A673 (cell line): ENCODE data around the gene PACRG. TPM values are rescaled to one million over a fixed set of nuclear protein-coding genes. Genes with fewer than 3 reads are reported as not detected.

Experiments
- BruUV-seq: library from RNA; stranded (reverse); fragments of 400-500 nt; replicated peaks from 2 replicates; lab custom pipeline; 2021; lab: Mats Ljungman, UMichigan
- CTCF ChIA-PET: fragments of 300-600 bp; sonication (Branson Sonifier 250); formaldehyde crosslinking; loops from one replicate; lab custom pipeline; 2022; ENCODE audit warnings: antibody characterized with exemption; lab: Charles Lee
- POLR2A ChIA-PET: fragments of 300-600 bp; sonication (Branson Sonifier 250); formaldehyde crosslinking; loops from one replicate; lab custom pipeline; 2022; ENCODE audit warnings: antibody characterized with exemption; ENCODE audit not compliant: low non-redundant PET; lab: Charles Lee
- DNase-seq: peaks from one replicate; pipeline ENCODE4 v3.0.0-alpha.2; 2015; ENCODE audit warnings: low spot score
- H3K27ac ChIP-seq: fragments of 200-600 bp; sonication (generic); 2 replicates; pipeline ENCODE4 v1.5.1; 2016; ENCODE audit warnings: mixed run types, low read depth, mild to moderate bottlenecking, mixed read lengths, antibody characterized with exemption, low read length; ENCODE audit not compliant: poor library complexity, severe bottlenecking
- H3K27me3 ChIP-seq: fragments of 200-600 bp; sonication (generic); replicated peaks from 2 replicates; pipeline ENCODE4 v1.6.1; 2017; ENCODE audit warnings: mixed run types, low read depth, mild to moderate bottlenecking, mixed read lengths, antibody characterized with exemption, low read length; ENCODE audit not compliant: insufficient read depth, poor library complexity
- H3K36me3 ChIP-seq: fragments of 200-600 bp; sonication (generic); 2 replicates; pipeline ENCODE4 v1.6.1; 2016; ENCODE audit warnings: mixed run types, mild to moderate bottlenecking, mixed read lengths, antibody characterized with exemption, low read length; ENCODE audit not compliant: insufficient read depth, poor library complexity, severe bottlenecking
- H3K4me1 ChIP-seq: fragments of 200-600 bp; sonication (generic); 2 replicates; pipeline ENCODE4 v1.6.1; 2017; ENCODE audit warnings: mixed run types, mild to moderate bottlenecking, mixed read lengths, antibody characterized with exemption, low read length; ENCODE audit not compliant: insufficient read depth, poor library complexity, severe bottlenecking
- H3K4me3 ChIP-seq: fragments of 200-600 bp; sonication (generic); 2 replicates; pipeline ENCODE4 v1.5.1; 2016; ENCODE audit warnings: low read depth, mixed run types, mild to moderate bottlenecking, mixed read lengths, low read length; ENCODE audit not compliant: poor library complexity, severe bottlenecking
- H3K9me3 ChIP-seq: fragments of 200-600 bp; sonication (generic); 2 replicates; pipeline ENCODE4 v1.6.1; 2016; ENCODE audit warnings: mixed run types, low read depth, mild to moderate bottlenecking, mixed read lengths, antibody characterized with exemption, low read length; ENCODE audit not compliant: poor library complexity, severe bottlenecking
- EZH2 ChIP-seq: fragments of 200-600 bp; sonication (generic); IDR thresholded peaks from 2 replicates; pipeline ENCODE4 v1.6.1; 2017; ENCODE audit warnings: borderline replicate concordance, low read depth, mild to moderate bottlenecking, mixed read lengths, antibody characterized with exemption, low read length; ENCODE audit not compliant: poor library complexity, severe bottlenecking
- intact Hi-C: fragments of 100-400 bp; cut with micrococcal nuclease; formaldehyde crosslinking; loops from one replicate; pipeline ENCODE4 v1.10.0; 2022; ENCODE audit not compliant: unreplicated experiment
- total RNA-seq: library from RNA; stranded (reverse); gene quantifications from 2 replicates; pipeline ENCODE4 v1.2.3, GENCODE V29; 2021
- TF ChIP-seq, protein P1 (sequence below): fragments of 300-800, 200-600 bp; sonication (generic); conservative IDR thresholded peaks from 2 replicates; pipeline ENCODE4 v1.5.1; 2017; ENCODE audit warnings: low read depth, mild to moderate bottlenecking, antibody characterized with exemption, low read length, moderate library complexity, mixed read lengths

Gene PACRG
- total RNA-seq, 1 experiment from 2014 or later = not detected

DNA sequence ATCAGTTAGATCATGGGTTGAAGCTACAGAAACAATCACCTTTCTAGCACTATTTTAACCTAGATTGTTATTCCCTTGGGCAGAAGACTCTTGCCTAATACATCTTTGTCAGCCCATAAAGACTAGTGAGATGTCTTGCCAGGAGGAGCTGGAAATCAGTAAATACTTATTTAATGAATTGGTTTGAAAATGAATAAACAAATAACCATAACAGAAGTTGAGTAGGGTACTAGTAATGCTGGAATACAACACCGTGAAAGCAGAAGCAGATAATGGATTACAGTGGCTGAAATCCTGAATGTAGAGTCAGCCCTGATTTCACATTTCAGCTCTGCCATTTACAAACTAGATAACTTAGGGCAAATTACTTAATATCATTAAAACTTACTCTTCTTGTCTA lies 236.1 kb downstream of the PACRG start:
- intact Hi-C loops = no loop called here
- CTCF ChIA-PET = no interaction called here
- Histone ChIP-seq H3K27me3 (no peaks in the 10 kb centered on the region), H3K9me3 (no peaks in the 10 kb centered on the region), H3K27ac (no peak overlapping the region), H3K36me3 (no peaks in the 10 kb centered on the region), H3K4me3 (no peak overlapping the region), H3K4me1 (peaks cover 13% of the 10 kb centered on the region)
- BruUV-seq = no TSS peak
- no peak for TF ChIP-seq EZH2
- TF ChIP-seq, protein P1, sequence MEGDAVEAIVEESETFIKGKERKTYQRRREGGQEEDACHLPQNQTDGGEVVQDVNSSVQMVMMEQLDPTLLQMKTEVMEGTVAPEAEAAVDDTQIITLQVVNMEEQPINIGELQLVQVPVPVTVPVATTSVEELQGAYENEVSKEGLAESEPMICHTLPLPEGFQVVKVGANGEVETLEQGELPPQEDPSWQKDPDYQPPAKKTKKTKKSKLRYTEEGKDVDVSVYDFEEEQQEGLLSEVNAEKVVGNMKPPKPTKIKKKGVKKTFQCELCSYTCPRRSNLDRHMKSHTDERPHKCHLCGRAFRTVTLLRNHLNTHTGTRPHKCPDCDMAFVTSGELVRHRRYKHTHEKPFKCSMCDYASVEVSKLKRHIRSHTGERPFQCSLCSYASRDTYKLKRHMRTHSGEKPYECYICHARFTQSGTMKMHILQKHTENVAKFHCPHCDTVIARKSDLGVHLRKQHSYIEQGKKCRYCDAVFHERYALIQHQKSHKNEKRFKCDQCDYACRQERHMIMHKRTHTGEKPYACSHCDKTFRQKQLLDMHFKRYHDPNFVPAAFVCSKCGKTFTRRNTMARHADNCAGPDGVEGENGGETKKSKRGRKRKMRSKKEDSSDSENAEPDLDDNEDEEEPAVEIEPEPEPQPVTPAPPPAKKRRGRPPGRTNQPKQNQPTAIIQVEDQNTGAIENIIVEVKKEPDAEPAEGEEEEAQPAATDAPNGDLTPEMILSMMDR = no peak
- no peak for DNase-seq
- POLR2A ChIA-PET = interaction anchor here (0.7 kb wide), 2 partner anchors 54 to 1219 kb away, joined by 3 to 4 read pairs; no protein-coding TSS in a partner anchor

DNA sequence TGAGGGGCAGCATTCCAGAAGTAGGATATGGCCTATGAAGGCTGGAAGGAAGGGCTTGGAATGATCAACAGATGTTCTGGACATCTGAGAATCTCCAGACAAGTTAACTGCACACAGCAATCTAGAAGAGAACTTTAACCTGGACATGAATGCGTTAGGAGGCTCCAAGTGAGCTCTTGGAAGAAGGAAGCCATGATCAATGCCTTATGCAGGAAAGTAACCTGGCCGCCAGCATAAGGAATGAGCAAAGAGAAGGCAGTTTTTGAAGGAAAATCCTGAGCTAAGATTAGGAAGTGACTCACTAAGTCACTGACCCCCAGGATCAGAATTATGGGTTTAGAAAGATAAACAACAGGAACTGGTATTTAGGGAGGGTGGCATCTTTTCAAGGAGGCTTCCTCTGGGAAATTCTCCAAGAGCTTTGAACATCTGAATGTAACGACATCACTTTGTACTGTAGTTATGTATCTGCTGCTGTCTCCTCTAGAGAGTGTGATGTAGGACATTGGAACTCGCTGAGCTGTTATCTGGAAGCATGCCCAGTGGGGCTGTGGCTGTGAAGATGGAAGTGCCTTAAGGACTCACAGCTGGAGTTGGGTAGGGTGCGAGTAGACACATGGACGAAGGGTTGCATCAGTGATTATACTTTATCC lies 236.8 kb downstream of the PACRG start:
- no TSS peak for BruUV-seq
- CTCF ChIA-PET = no interaction called here
- Histone ChIP-seq H3K27me3 (no peaks in the 10 kb centered on the region), H3K36me3 (no peaks in the 10 kb centered on the region), H3K27ac (peak overlapping the region; percentile 18), H3K4me3 (no peak overlapping the region), H3K9me3 (no peaks in the 10 kb centered on the region), H3K4me1 (peaks cover 13% of the 10 kb centered on the region)
- POLR2A ChIA-PET = interaction anchor here (0.6 to 0.7 kb wide), 2 partner anchors 1220 to 1391 kb away, joined by 4 read pairs; no protein-coding TSS in a partner anchor
- intact Hi-C loops = no loop called here
- DNase-seq = peak; percentile 89
- TF ChIP-seq, protein P1 = no peak
- TF ChIP-seq EZH2 = no peak

DNA sequence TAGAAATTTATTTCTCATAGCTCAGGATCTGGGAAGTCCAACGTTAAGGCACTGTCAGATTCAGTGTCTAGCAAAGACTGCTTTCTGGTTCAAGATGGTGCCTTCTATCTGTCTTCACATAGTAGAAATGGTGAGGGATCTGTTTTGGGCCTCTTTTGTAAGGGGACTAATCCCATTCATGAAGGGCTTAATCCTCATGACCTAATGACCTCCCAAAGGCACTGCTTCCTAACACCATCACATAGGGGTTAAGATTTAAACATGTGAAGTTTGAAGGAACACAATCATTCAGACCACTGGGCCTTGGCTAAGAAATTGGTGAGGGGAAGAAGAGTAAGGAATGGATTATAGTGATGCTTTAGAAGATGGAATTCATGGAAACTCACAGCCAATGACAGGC lies 237.6 kb downstream of the PACRG start:
- BruUV-seq = no TSS peak
- peaks cover 13% of the 10 kb centered on the region for H3K4me1 ChIP-seq
- no peak overlapping the region for H3K4me3 ChIP-seq
- no peak for DNase-seq
- intact Hi-C loops = no loop called here
- no peaks in the 10 kb centered on the region for H3K36me3 ChIP-seq
- no peak for TF ChIP-seq EZH2
- TF ChIP-seq, protein P1 = no peak
- ChIA-PET POLR2A (no interaction called here), CTCF (no interaction called here)
- peak overlapping the region; percentile 18 for H3K27ac ChIP-seq
- H3K9me3 ChIP-seq = no peaks in the 10 kb centered on the region
- no peaks in the 10 kb centered on the region for H3K27me3 ChIP-seq
